GM23338 (cell line): Measurements from ENCODE around the gene NFKB2.

Experiments used
- CTCF ChIP-seq, 2 experiments: fragments of 200-600 bp in 1 of 2; sonication (generic) in 1 of 2; conservative IDR thresholded peaks; 2 replicates each; pipeline versions ENCODE4 v1.5.1 to v1.6.1; 2016 to 2017; ENCODE audit warnings: antibody characterized with exemption in 2 of 2, low read depth in 2 of 2, mild to moderate bottlenecking in 2 of 2, moderate library complexity in 1 of 2
- EZH2 ChIP-seq: fragments of 200-600 bp; sonication (generic); IDR thresholded peaks from one replicate; pipeline ENCODE4 v1.8.0; 2017; ENCODE audit warnings: antibody characterized with exemption, mild to moderate bottlenecking, low read depth; ENCODE audit not compliant: unreplicated experiment
- POLR2AphosphoS5 ChIP-seq: IDR thresholded peaks from 2 replicates; pipeline ENCODE4 v1.6.1; 2016; ENCODE audit warnings: antibody characterized with exemption, low read depth

GRCh38 chr10:102401735-102402511 lies 6.4 kb downstream of the NFKB2 start:
- TF ChIP-seq CTCF (conservative IDR thresholded peaks at IDR 0.05; ENCODE audit: low read depth in 2 of 2) (no peak), EZH2 (no peak), POLR2AphosphoS5 (no peak)
